Fibroblast of peridontal ligament (primary cell): ENCODE measurements around the gene CCNA1.

Source experiments
- DNase-seq: peaks from one replicate; pipeline ENCODE4 v3.0.0-alpha.2; 2010; ENCODE audit errors: extremely low read depth

The CCNA1 gene

GRCh38 chr13:36453516-36453915 is 21.2 kb downstream of the CCNA1 start:
- DNase-seq = peak; percentile 53

- no peak for DNase-seq
Measured at GRCh38 chr13:36454121-36454520, 21.8 kb downstream of the CCNA1 start.

- no peak for DNase-seq
Measured at GRCh38 chr13:36454987-36455386, 22.7 kb downstream of the CCNA1 start.

GRCh38 chr13:36456577-36456976 is 24.3 kb downstream of the CCNA1 start:
- DNase-seq = no peak

- DNase-seq = no peak
Measured at GRCh38 chr13:36461506-36461905, 29.2 kb downstream of the CCNA1 start.

GRCh38 chr13:36475468-36475867 is 43.2 kb downstream of the CCNA1 start:
- no peak for DNase-seq

- DNase-seq = no peak
Measured at GRCh38 chr13:36476661-36477060, 44.4 kb downstream of the CCNA1 start.

- no peak for DNase-seq
Measured at GRCh38 chr13:36480726-36481427, 48.6 kb downstream of the CCNA1 start.

GRCh38 chr13:36490055-36490454 is 57.8 kb downstream of the CCNA1 start:
- no peak for DNase-seq
